Activated T-cell treated with anti-CD3 and anti-CD28 coated beads, Interleukin-2, amount 50 U/mL, for 1 hour (primary cell): ENCODE measurements around the gene MAPK1.

Experiments
- DNase-seq: peaks from one replicate; pipeline ENCODE4 v3.0.0-alpha.2; 2020

MAPK1 gene

DNA sequence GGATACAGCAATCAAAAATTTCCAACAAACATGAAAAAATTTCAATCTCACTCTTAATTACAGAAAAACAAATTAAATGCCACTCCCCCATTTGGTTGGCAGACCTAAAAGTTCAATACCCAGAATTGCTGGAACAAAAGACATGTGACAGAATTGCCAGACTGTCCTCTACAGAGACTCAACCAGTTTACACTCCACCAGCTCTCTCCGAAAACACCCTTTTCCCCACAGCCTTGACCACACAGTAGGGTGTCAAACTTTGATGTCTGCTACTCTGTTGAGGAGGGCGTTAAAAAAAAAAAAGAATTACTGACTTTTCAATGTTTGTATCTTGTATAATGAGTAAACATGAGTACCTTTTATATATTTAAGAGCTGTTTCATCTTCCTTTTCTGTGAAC lies 87.2 kb downstream of the MAPK1 start:
- DNase-seq: no peak

DNA sequence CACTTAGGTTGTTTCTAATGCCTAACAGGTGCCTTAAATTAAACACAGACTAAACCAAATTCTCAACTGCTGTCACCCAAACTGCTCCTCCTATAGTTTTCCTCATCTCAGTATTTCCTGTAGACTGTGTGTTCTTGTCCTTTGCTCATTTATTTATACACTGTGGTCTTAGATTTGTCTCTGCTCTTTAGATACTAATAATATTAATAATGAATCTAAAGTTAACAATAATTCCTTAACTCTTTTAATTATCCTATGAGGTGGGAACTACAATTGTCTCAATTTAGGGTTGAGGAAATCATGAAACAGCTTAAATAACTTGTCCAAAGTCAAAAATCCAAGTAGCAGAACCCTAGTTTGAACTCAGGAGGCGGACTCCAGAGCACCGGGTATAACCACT lies 88.0 kb downstream of the MAPK1 start:
- DNase-seq: no peak

DNA sequence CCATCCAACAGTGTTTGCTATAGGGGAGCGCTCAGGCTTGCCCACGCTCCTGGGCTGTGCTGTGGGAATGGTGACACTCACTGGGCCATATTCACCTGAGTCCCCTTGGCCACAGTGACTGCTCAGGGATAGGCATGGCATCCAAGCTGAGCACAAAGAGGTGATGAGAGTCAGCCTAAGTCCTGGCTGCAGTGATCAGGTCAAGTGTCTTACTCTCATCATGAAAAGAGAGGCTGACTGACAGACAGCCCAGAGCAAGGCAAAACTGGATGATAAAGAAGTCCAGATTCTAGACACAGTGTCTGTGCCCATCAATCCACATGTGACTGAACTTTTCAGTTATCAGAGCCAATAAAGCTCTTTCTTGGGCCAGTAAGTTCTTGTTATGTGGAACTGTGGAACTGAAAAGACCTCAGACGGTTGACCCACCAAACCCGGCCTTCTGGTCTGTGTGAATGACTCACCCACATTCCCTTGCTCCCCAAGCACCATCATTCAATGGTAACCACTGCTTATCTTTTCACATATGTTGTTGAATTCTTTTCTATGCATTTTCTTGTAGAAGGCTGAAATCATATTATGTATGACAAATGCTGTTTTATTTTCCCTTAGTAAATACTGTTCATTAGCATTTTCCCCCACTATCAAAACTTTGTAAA lies 88.6 kb downstream of the MAPK1 start:
- no peak for DNase-seq

DNA sequence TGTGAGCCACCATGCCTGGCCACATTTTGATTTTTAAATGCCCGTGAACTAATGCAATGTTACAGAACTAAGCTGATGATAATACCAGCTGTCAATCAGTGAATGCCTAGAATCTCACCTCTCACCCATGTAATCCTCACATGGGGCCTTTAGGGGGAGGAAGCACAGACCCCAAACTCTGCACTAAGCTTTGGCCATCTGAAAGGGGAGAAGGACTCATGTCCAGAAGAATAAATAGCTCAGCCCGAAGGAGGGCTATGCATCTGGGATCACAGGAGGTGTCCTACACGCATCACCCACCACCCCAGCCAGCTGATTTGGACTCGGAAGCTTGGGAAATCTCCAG lies 95.8 kb downstream of the MAPK1 start:
- DNase-seq: no peak

DNA sequence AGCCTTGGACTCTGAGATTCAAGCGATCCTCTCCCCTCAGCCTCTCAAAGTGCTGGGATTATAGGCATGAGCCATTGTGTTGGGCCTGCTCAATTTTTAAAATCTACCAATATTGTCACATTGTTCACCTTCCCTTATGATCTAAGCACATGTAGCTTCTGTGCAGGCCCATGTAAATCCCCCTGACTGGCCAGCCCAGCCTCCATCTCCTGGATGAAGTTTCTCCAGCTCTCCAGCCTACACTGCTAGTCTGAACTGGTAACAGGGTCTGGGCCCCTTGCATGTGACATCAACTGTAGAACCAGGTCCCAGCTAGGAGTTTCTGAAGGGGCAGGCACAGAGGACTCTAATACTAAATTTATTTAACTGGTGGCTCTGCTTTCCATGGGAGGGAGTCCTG lies 99.0 kb downstream of the MAPK1 start:
- DNase-seq: no peak

DNA sequence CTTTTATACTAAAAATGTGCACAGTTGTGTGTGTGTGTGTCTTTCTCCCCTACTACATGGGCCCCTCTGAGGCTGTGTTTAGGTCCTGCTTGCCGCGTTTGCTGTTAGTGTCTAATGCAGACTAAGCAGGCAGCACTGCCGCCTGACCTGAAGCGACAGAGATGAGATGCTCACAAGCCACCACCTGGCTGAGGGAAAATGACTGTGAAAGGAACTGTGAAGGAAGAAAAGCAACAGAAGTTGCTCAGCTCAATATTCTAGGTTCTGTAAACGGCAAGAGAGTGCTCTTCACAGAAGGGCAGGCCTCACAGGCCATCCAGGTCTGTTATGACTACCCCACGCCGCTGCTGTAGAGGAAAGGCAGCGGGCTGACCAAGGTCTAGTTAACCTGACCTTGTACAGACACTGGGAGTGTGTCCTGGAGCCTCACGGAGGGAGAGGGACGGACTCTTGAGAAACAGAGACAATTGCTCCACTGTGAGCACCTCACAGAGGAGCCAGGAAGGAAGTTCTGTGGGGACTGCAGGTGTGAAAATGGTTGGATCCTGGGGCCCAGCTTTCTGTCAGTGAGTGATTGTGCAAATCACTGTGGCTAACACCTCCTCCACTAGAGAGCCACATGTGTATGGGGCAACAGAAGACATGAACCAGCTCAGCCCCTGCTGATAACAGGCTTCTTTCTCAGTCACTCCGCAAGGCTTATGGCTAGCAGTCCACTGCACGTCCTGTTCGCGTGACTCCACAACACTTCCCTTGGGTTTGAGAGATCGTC lies 100.6 kb downstream of the MAPK1 start:
- DNase-seq: peak; percentile 41

DNA sequence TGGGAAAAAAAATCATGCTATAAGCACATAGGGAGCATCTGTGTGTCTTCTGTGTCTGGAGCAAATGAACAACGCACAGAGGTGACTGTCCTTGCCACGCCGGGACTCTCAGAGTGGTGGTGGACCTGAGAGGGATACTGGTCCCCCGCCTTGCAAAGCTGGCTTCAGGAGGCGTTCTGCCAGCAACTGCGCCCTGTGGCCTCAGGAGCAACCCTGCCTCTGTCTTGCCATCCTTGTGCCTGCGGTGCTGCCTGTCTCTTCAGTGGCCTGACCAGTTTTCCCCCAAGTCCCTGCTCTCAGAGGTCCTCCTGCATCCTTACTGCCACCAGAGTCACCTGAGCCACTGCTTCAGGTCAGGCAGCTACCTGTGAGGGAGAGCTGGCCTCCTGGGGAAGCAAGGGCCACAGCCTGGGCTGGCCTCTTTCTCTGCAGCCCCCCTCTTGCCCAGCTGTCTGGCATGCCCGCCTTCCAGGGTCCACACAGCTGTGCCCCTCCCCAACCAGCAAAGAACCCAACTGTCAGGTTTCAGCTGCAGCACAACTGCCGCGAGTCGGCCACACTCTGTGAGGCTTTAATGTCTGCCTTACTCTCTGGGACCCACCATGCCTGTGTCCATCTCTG lies 101.4 kb downstream of the MAPK1 start:
- no peak for DNase-seq

DNA sequence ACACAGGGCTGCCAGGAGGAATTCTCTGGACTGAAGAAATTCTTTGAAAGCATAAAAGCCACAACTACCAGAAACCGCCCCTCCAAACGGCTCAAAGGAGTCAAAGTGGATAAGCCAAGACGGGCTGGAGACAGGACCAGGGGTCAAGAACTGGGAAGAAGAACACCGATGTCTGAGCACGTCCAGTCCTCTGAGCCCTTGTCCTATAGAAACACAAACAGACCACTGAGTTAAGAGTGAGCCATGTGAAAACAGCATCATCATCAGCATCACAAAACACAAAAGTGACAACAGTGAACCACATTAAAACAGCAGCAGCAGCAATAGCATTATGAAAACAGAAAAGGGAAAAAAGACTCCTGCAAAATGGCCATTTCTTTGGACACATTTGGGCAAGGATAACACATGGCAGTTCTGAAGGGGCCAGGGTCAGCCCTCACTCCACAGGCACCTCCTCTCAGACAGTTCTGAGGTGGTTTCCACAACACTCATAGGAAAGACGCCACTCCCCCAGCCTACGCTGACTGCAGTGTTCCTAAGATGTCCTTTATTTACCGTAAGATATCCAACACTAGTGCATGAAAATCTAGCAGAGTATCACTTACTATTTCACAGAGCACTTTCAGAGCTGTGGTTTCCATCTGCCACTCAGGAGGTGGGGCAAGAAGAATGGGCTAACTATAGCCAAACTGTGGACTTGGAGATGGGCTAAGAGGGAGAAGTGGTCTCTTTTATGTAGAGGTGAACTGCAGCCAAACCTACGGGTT lies 103.2 kb downstream of the MAPK1 start:
- DNase-seq: no peak

DNA sequence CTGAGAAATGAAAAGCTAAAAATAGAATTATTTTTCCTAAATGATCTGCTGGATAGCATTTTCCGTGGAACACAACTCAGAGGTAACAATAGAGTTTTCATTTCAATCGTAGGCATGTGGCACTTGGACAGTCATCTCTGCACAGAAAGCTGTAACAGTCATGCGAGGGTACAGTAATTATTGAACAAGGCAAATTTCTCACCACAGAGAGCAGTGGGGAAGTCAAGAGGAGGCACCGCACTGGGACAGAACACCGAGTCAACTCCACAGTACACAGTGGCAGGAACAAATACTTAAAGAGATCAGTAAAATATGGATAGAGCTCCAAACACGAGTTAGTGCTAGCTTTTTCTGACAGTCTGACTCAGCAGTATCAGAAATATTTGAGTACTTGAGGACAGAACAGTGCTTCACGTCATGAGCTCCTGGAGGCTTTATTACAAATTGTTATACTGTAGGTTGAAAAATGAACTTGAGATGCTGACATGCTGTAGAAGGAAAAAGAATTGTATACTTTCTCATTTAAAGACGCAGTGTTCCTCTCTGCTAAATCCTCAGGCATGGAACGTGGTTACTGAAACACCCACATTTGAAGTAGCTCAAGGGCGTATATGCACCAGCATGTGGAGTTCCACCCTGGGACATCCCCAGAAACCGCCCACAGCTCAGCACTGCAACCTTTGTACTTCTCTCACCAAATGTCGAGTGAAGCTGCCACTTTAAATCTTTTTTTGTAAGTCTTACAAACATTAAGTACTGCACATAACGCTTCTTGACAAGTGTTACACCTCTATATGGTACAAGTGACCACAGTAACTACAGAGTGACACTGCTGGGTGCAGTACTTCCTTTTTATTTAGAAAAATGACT lies 104.5 kb downstream of the MAPK1 start:
- DNase-seq: no peak

DNA sequence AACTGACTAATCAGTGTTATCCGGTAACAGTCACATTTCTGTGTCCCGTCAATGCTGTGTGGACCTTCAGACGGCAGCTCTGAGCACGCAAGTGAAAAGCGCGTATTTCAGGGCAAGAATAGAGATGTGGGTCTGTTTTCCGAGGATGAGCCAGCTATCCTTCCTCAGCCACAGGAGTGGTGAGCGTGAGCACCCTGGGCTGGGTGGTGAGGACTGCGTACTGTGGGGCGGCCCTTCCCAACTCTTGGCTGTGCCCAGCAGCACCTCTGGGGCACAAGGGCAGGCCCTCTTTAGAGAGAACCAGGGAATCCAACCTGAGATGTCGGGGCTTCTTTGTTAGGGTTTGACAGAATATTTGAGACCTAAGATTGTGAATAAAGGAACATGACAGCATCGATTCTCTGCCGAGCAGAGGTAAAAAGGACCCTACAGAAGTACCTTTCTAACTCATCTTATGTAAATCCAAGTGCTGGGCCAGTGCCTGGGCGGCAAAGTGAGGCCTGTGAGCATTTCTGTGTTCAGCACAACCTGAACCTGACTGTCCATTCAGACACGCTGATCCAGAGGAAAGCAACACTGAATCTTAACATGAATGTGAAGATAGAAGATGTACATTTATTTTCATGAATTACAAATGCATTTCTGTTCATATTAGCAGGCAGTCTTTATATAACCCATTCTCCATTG lies 105.3 kb downstream of the MAPK1 start:
- DNase-seq: no peak

DNA sequence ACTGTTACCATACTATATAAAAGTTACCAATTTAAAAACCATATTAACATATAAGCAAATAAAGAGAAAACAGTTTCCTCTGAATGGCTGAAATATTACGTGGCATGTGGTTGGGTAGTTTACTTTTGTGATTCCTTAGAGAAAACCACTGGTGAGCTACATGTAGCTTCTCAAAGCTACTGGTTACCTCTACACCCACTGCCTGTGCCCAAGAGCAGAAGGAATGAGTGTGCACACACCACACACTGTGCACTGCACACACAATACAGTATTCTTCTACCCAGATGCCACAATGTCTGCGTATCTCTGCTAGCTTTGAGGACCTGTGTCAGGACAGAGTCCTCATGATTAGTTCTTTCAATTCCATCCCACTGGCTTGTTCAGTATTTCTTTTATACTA lies 106.4 kb downstream of the MAPK1 start:
- DNase-seq: no peak

DNA sequence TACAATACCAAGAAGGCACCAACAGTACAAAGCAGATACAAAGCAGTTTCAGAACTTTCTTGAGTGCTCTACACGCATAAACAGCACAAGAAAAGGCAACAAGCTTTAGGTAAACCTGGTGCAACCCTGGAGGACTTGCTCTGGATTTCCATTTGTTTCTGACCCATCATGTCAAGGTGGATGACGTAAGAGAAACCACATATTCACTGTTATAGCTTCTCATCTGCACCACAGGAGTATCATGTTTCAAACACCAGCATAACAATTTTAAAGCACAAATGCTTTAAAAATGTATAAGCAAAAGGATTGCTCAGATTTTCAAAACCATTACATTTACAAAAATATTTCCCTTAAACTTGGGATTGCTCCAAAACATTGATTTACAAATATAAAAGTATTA lies 106.8 kb downstream of the MAPK1 start:
- no peak for DNase-seq

DNA sequence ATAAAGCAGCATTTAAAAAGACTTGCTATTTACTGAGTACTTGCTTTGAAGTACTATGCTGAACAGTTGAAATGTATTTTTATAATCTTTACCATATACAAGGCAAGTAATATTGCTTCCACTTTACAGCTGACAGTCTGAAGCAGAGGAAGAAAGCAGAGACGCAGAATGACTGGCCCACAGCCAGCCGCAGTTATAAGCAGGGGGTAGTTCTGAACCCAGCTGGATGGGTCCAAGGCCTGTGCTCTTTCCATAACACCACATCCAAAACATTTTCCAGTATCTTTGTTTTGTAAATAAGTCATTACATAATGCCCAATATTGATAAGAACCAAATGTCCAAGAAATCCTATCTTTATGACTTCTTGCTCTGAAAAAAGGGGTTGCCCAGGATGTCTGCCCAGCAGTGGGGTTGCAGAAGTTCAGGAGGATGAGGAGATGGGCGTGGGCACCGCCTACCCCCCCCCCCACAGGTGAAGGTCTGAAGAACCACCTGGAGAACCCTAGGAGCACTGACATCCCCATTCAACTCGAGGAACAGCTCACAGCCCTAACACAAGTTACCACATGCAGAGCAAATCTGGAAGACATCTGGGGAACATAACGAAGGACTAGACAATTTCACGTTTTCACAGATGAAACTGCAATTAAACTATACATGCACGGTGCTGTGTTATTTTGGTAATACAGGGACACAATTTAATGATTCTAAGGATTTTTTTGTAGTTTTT lies 107.6 kb downstream of the MAPK1 start:
- no peak for DNase-seq

DNA sequence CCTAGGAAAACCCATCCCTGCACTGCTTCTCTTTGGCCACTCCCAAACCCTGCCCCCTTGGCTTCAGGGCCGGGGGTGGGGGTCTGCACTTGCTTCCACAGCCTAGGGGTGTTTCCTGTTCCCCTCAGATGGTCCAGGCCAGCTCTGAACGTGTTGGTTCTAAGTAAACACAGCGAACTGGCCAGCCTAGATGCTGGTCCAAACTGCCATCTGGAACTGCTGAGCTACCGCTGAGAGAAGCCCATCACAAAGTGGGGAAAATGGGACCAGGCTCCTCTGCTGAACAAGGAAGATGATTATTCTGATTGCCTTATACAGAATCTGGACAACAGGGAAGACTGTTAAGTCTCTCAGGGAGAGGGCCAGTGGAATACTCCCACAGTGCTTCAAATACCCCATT lies 108.4 kb downstream of the MAPK1 start:
- no peak for DNase-seq

DNA sequence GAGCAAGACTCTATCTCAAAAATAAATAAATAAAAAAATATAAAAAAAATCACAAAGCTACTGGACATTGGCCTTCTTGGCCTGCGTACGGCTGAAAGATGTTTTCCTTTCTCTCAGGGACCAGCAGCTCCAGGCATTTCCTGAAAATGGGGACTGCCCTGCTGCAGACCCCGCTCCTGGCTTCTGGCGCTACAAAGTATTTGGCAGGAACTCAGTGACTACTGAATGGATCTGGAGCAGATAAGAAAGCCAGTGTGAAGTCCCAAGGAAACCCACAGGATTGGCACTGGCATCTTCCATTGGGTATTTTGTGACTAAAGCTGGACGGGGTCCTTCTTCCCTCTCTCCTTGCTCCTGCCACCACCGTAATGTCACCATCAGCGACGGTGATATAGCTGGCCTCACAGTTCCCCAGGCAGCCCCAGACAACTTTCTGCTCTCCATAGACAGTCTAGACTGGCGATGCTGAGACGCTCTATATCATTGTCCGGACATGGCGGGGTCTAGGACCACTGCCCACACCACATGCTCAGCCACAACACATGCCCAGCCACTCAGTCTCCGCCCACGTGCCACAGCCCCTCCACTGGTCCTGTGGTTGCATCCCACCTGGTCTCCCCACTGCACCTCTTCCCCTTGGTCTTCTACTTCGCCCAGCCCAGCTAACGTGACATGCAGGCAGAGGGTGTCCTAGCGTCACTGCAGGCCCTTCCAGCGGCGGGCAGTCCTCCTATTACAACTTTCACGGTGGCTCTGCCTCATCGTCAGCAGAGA lies 109.2 kb downstream of the MAPK1 start:
- DNase-seq: no peak

DNA sequence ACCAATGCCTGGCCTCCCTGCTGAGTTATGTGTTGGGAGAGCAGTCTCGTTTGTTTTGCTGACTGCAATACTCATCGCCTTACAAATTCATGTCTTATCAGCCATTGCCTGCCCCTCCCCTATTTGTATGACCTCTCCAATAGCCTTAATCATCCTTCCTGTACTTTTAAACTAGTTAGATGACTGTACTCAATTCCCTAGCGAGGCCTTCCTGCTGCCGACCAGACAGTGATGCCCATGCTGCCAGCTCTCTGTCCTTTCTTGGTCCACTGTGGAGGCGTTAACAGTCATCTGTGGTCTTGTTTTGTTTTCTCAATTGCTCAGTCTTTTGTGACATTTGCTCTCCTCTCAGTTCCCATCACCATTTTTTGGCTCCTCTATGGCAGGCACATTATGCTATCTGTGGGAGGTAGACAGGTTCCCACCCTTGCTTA lies 111.6 kb downstream of the MAPK1 start:
- no peak for DNase-seq

DNA sequence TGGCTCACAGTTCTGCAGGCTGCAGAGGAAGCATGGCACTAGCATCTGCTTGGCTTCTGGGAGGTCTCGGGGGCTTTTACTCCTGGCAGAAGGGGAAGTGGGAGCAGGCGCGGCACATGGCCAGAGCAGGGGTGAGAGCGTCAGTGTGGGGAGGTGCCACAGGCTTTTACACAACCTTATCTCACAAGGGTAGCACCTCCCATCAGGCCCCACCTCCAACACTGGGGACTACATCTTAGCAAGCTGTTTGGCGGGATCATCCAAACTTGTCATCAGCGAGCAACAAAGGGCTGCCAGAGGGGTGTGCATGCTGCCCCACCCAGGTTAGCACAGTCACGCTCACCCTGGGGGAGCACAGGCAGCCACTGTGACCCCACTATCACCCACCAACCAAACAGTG lies 112.9 kb downstream of the MAPK1 start:
- DNase-seq: no peak

DNA sequence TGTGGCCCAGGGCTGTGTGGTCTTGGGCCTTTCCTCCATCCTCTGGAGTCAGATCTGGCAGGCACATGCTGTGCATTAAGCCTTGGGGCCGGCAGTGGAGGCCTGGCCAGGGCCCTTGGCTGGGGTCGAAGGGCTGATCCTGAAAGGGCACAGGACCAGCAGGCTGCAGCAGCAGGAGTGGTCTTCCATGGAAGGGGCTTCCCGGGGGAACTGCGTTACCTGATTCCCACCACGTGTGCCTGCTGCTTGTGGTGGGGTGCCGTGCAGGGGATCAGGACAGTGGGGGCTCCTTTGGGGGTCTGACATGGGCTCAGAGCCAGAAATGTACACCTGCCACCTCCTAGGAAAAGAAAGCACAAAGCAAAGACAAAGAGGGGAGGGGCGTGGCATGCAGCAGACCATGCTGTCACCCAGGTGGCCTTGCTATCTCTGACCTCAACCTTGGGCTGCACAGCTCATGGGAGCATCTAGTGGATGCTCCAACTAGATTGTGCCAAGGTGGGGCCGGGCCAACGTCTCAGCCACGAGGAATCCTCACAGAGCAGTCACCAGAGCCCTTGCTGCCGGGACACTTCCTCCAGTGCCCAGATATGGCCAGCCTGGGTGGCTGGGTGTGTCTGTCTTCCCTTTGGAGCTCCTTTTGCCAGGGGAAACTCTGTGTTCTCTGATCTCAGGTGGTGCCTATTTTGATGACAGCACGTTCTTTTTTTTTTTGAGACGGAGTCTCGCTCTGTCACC lies 113.9 kb downstream of the MAPK1 start:
- no peak for DNase-seq

DNA sequence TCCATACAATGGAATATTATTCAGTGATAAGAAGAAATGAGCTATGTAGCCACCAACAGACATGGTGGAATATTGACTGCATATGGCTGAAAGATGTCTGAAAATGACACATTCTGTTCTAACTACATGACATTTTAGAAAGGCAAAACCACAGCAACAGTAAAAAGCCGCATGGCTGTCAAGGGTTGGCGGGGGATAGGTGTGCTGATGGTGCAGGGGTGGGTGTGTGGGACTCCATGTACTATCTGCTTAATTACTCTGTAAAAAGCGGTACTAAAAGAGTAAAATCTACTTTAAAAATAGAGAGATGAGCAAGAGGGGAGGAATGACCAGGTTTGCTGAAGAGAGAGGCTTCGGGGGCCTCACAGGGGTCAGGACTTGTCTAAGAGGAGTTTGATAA lies 115.2 kb downstream of the MAPK1 start:
- DNase-seq: no peak

DNA sequence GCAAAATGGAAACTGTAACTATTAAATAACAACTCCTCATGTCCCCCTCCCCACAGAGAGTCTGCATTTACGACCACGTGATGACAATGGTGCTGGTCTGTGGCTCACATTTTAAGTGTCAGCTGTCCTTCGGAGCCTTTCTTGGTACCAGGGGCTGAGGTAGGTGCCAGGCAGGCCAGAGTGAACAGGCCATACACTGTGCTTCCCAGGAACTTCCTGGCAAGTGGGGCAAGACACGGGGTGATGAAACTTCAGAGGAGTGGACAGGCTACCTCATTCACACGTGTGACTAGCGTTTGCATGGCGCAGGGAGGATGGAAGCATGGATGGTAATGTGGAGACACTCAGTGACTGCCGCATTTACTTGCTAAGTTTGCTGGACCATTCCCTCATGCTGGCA lies 121.5 kb downstream of the MAPK1 start:
- DNase-seq: no peak
